Neural cell (in vitro differentiated cells): Measurements from ENCODE around the gene INPP5D. TPM values are rescaled to one million over a fixed set of nuclear protein-coding genes. Genes with fewer than 3 reads are reported as not detected.

ENCODE experiments used
- H2AFZ ChIP-seq: fragments of 200-600, 300-800 bp; sonication (generic), shearing (Covaris generic); 2 replicates; pipeline ENCODE4 v1.6.0; 2014; ENCODE audit warnings: low read depth, mild to moderate bottlenecking, antibody characterized with exemption, low read length, moderate library complexity
- H3F3A ChIP-seq: fragments of 200-600 bp; shearing (Covaris generic); 2 replicates; pipeline ENCODE4 v1.6.1; 2016; ENCODE audit warnings: mild to moderate bottlenecking, moderate library complexity, mixed read lengths, antibody characterized with exemption, low read length; ENCODE audit not compliant: insufficient read depth, poor library complexity, severe bottlenecking
- H3K27ac ChIP-seq: fragments of 200-600, 300-800 bp; sonication (generic), shearing (Covaris generic); 2 replicates; pipeline ENCODE4 v1.5.1; 2014; ENCODE audit warnings: mild to moderate bottlenecking, low read length, moderate library complexity
- H3K27me3 ChIP-seq: fragments of 300-800, 200-600 bp; sonication (generic), shearing (Covaris generic); 2 replicates; pipeline ENCODE4 v1.6.0; 2014; ENCODE audit warnings: mild to moderate bottlenecking, low read depth, low read length, moderate library complexity; ENCODE audit not compliant: insufficient read depth
- H3K36me3 ChIP-seq: fragments of 300-800, 200-600 bp; sonication (generic), shearing (Covaris generic); 2 replicates; pipeline ENCODE4 v1.5.1; 2014; ENCODE audit warnings: mild to moderate bottlenecking, antibody characterized with exemption, low read length, moderate library complexity; ENCODE audit not compliant: insufficient read depth
- H3K4me2 ChIP-seq: fragments of 300-800, 200-600 bp; sonication (generic), shearing (Covaris generic); 2 replicates; pipeline ENCODE4 v1.6.0; 2014; ENCODE audit warnings: mild to moderate bottlenecking, low read length
- H3K4me3 ChIP-seq: fragments of 300-800, 200-600 bp; sonication (generic), shearing (Covaris generic); 2 replicates; pipeline ENCODE4 v1.5.1; 2014; ENCODE audit warnings: mild to moderate bottlenecking, low read length, moderate library complexity
- H3K79me2 ChIP-seq: fragments of 200-600 bp; shearing (Covaris generic); replicated peaks from 2 replicates; pipeline ENCODE4 v1.6.0; 2014; ENCODE audit warnings: mild to moderate bottlenecking, low read length, moderate library complexity; ENCODE audit not compliant: insufficient read depth
- H3K9ac ChIP-seq: fragments of 300-800, 200-600 bp; sonication (generic), shearing (Covaris generic); 2 replicates; pipeline ENCODE4 v1.6.1; 2016; ENCODE audit warnings: mild to moderate bottlenecking, low read length, mixed read lengths
- H3K9me2 ChIP-seq: fragments of 200-600 bp; shearing (Covaris generic); 2 replicates; pipeline ENCODE4 v1.6.1; 2016; ENCODE audit warnings: mild to moderate bottlenecking, low read length, mixed read lengths; ENCODE audit not compliant: insufficient read depth
- H3K9me3 ChIP-seq: fragments of 200-600, 300-800 bp; sonication (generic), shearing (Covaris generic); 2 replicates; pipeline ENCODE4 v1.6.1; 2016; ENCODE audit warnings: mild to moderate bottlenecking, mixed run types, low read length, moderate library complexity, mixed read lengths
- H4K20me1 ChIP-seq: fragments of 200-600 bp; shearing (Covaris generic); 2 replicates; pipeline ENCODE4 v1.6.1; 2016; ENCODE audit warnings: mild to moderate bottlenecking, mixed run types; ENCODE audit not compliant: insufficient read depth
- CTCF ChIP-seq: fragments of 450-650 bp; IDR thresholded peaks from 2 replicates; pipeline ENCODE4 v1.5.1; 2014; ENCODE audit warnings: antibody characterized with exemption, mild to moderate bottlenecking, moderate library complexity; ENCODE audit not compliant: poor library complexity, severe bottlenecking
- EP300 ChIP-seq: fragments of 450-650 bp; conservative IDR thresholded peaks from 2 replicates; pipeline ENCODE4 v1.6.1; 2014; ENCODE audit warnings: antibody characterized with exemption, mild to moderate bottlenecking, moderate library complexity; ENCODE audit not compliant: poor library complexity, severe bottlenecking
- EZH2 ChIP-seq: fragments of 200-600, 300-800 bp; shearing (Covaris generic), sonication (generic); IDR thresholded peaks from 2 replicates; pipeline ENCODE4 v1.6.1; 2014; ENCODE audit warnings: antibody characterized with exemption, low read length, borderline replicate concordance, mild to moderate bottlenecking; ENCODE audit not compliant: insufficient read depth, poor library complexity, severe bottlenecking
- MXI1 ChIP-seq: fragments of 450-650 bp; conservative IDR thresholded peaks from 2 replicates; pipeline ENCODE4 v1.6.1; 2014; ENCODE audit warnings: antibody characterized with exemption, mild to moderate bottlenecking; ENCODE audit not compliant: poor library complexity, severe bottlenecking
- POLR2AphosphoS5 ChIP-seq: IDR thresholded peaks from 2 replicates; pipeline ENCODE4 v1.6.1; 2012
- RAD21 ChIP-seq: fragments of 450-650 bp; conservative IDR thresholded peaks from 2 replicates; pipeline ENCODE4 v1.6.1; 2014; ENCODE audit warnings: antibody characterized with exemption, mild to moderate bottlenecking, moderate library complexity
- REST ChIP-seq: IDR thresholded peaks from 2 replicates; pipeline ENCODE4 v1.6.1; 2012; ENCODE audit warnings: borderline replicate concordance
- SMC3 ChIP-seq: fragments of 450-650 bp; conservative IDR thresholded peaks from 2 replicates; pipeline ENCODE4 v1.6.1; 2014; ENCODE audit warnings: antibody characterized with exemption, mild to moderate bottlenecking, moderate library complexity; ENCODE audit not compliant: poor library complexity
- TAF1 ChIP-seq: IDR thresholded peaks from 2 replicates; pipeline ENCODE4 v1.6.1; 2012; ENCODE audit warnings: low read depth
- polyA plus RNA-seq: library from polyadenylated mRNA; depleted of rRNA; stranded (reverse); fragments of >200 nt; gene quantifications from 2 replicates; pipeline ENCODE4 v1.2.3, GENCODE V29; 2014

INPP5D gene
- polyA plus RNA-seq, 1 donor from 2014 or later, result not detected

- no peak overlapping the region for H3K27ac ChIP-seq
- TF ChIP-seq POLR2AphosphoS5, result no peak
- TF ChIP-seq EZH2, result no peak
- no peak for TF ChIP-seq TAF1
- no peak for TF ChIP-seq REST
- TF ChIP-seq EP300, result no peak
- TF ChIP-seq MXI1, result no peak
- no peak for TF ChIP-seq SMC3
- TF ChIP-seq RAD21, result no peak
- TF ChIP-seq CTCF, result no peak
- H3K9me2 ChIP-seq, result no peaks in the 10 kb centered on the region
- H3F3A ChIP-seq, result no peaks in the 10 kb centered on the region
- no peaks in the 10 kb centered on the region for H3K27me3 ChIP-seq
- no peak overlapping the region for H3K9ac ChIP-seq
- no peaks in the 10 kb centered on the region for H3K36me3 ChIP-seq
- H3K4me2 ChIP-seq, result no peak overlapping the region
- no peak overlapping the region for H2AFZ ChIP-seq
- H3K9me3 ChIP-seq, result no peaks in the 10 kb centered on the region
- no peaks in the 10 kb centered on the region for H4K20me1 ChIP-seq
- no peak overlapping the region for H3K4me3 ChIP-seq
- H3K79me2 ChIP-seq, result no peaks in the 10 kb centered on the region
Observed at GRCh38 chr2:233179848-233180366, 119.8 kb downstream of the INPP5D start.

GRCh38 chr2:233183869-233184418, 123.8 kb downstream of the INPP5D start:
- Histone ChIP-seq H3F3A (no peaks in the 10 kb centered on the region), H3K36me3 (no peaks in the 10 kb centered on the region), H3K27me3 (no peaks in the 10 kb centered on the region), H3K4me3 (no peak overlapping the region), H3K9ac (no peak overlapping the region), H3K79me2 (no peaks in the 10 kb centered on the region), H3K9me3 (no peaks in the 10 kb centered on the region), H3K9me2 (no peaks in the 10 kb centered on the region), H3K4me2 (no peak overlapping the region), H4K20me1 (no peaks in the 10 kb centered on the region), H2AFZ (no peak overlapping the region), H3K27ac (no peak overlapping the region)
- TF ChIP-seq EP300, result no peak
- no peak for TF ChIP-seq RAD21
- TF ChIP-seq REST, result no peak
- no peak for TF ChIP-seq CTCF
- no peak for TF ChIP-seq EZH2
- no peak for TF ChIP-seq SMC3
- TF ChIP-seq TAF1, result no peak
- no peak for TF ChIP-seq MXI1
